HepG2 (cell line): ENCODE measurements around the gene VCP. TPM values are rescaled to one million over a fixed set of nuclear protein-coding genes. Genes with fewer than 3 reads are reported as not detected.

Source experiments
- ATAC-seq: fragments of 200-7000 bp; cut with Tn5 transposase; 3 replicates; pipeline ENCODE4 v1.9.1; 2020; ENCODE audit warnings: mild to moderate bottlenecking, moderate library complexity
- BruUV-seq: library from RNA; stranded (reverse); fragments of 400-500 nt; replicated peaks from 2 replicates; lab custom pipeline; 2021; lab: Mats Ljungman, UMichigan
- CTCF ChIA-PET: fragments of 300-600 bp; formaldehyde crosslinking; extraction: SDS; loops from one replicate; lab custom pipeline; 2021; ENCODE audit warnings: low total read pairs, inconsistent platforms, low intra/inter-chr PET ratio; lab: Yijun Ruan, JAX
- POLR2A ChIA-PET: fragments of 350-600 bp; sonication (Branson Sonifier 250); formaldehyde crosslinking; loops from one replicate; lab custom pipeline; 2020; ENCODE audit warnings: antibody characterized with exemption, inconsistent platforms; lab: Yijun Ruan, JAX
- DNase-seq: peaks from one replicate; pipeline ENCODE4 v3.0.0-alpha.2; 2015; ENCODE audit warnings: low spot score
- FAIRE-seq: peaks from 3 replicates; lab custom pipeline; 2011; peaks lifted over from hg19 to GRCh38; lab: Jason Lieb, UNC
- H2AFZ ChIP-seq: one replicate; pipeline ENCODE4 v1.6.1; 2011; ENCODE audit warnings: low read length, inconsistent platforms
- H3K27ac ChIP-seq: fragments of 300-600 bp; 3 replicates; pipeline ENCODE4 v1.8.0; 2011; ENCODE audit warnings: mixed run types, mild to moderate bottlenecking, mixed read lengths, low read length, inconsistent platforms; ENCODE audit not compliant: insufficient read depth; ENCODE audit errors: extremely low read length
- H3K27me3 ChIP-seq, 2 experiments: fragments of 200-600 bp in 1 of 2; 2 replicates in 1 of 2; 3 replicates in 1 of 2; pipeline versions ENCODE4 v1.6.0 to v1.8.0; 2011; ENCODE audit warnings: low read length in 2 of 2, mild to moderate bottlenecking in 2 of 2, moderate library complexity in 2 of 2, inconsistent platforms in 1 of 2; ENCODE audit not compliant: insufficient read depth in 2 of 2, control insufficient read depth in 1 of 2
- H3K36me3 ChIP-seq, 2 experiments: fragments of 200-600 bp in 1 of 2; replicated peaks in 1 of 2; 2 replicates in 1 of 2; 3 replicates in 1 of 2; pipeline versions ENCODE4 v1.5.1 to v1.8.0; 2011; ENCODE audit warnings: low read length in 2 of 2, inconsistent platforms in 1 of 2; ENCODE audit not compliant: insufficient read depth in 2 of 2, control insufficient read depth in 1 of 2
- H3K4me1 ChIP-seq: 2 replicates; pipeline ENCODE4 v1.5.1; 2012; ENCODE audit warnings: low read length, inconsistent platforms; ENCODE audit not compliant: insufficient read depth
- H3K4me2 ChIP-seq: 2 replicates; pipeline ENCODE4 v1.6.0; 2011; ENCODE audit warnings: low read depth, low read length, inconsistent platforms
- H3K4me3 ChIP-seq, 3 experiments: fragments of 200-600 bp in 1 of 3; sonication (generic), shearing (Covaris generic) in 1 of 3; replicated peaks in 1 of 3; 2 replicates each; pipeline ENCODE4 v1.5.1; 2011 to 2016; ENCODE audit warnings: low read length in 3 of 3, inconsistent platforms in 2 of 3, low read depth in 2 of 3, mild to moderate bottlenecking in 2 of 3, control low read depth in 1 of 3, mixed read lengths in 1 of 3; ENCODE audit not compliant: insufficient read depth in 1 of 3
- H3K79me2 ChIP-seq: one replicate; pipeline ENCODE4 v1.6.1; 2011; ENCODE audit warnings: low read length, inconsistent platforms; ENCODE audit not compliant: insufficient read depth
- H3K9ac ChIP-seq: 2 replicates; pipeline ENCODE4 v1.6.0; 2011; ENCODE audit warnings: mild to moderate bottlenecking, low read depth, low read length, inconsistent platforms; ENCODE audit not compliant: insufficient read depth
- H3K9me3 ChIP-seq: 2 replicates; pipeline ENCODE4 v1.5.1; 2012; ENCODE audit warnings: mild to moderate bottlenecking, low read length
- H4K20me1 ChIP-seq: 2 replicates; pipeline ENCODE4 v1.6.0; 2011; ENCODE audit warnings: inconsistent platforms, mild to moderate bottlenecking, low read length, moderate library complexity; ENCODE audit not compliant: insufficient read depth
- AGO2 ChIP-seq: fragments of 200-400 bp; formaldehyde crosslinking; optimal IDR thresholded peaks from 2 replicates; pipeline ENCODE3; 2017; ENCODE audit warnings: mild to moderate bottlenecking, low read depth, low read length, moderate library complexity
- FOXK2 ChIP-seq: fragments of 450-650 bp; IDR thresholded peaks from 2 replicates; pipeline ENCODE4 v1.6.1; 2016
- RBFOX2 ChIP-seq: fragments of 200-400 bp; formaldehyde crosslinking; IDR thresholded peaks from 2 replicates; pipeline ENCODE4 v1.6.1; 2017; ENCODE audit warnings: low read depth, mild to moderate bottlenecking, low read length
- RBM22 ChIP-seq: fragments of 200-400 bp; formaldehyde crosslinking; optimal IDR thresholded peaks from 2 replicates; pipeline ENCODE3; 2017; ENCODE audit warnings: mild to moderate bottlenecking, low read length, moderate library complexity
- WGBS: methylation state at CpG from one replicate; pipeline ENCODE4 v1.1.6; 2017; ENCODE audit warnings: low lambda C conversion rate; 5-methylcytosine and 5-hydroxymethylcytosine counted together
- in situ Hi-C: cut with HindIII; loops from 2 replicates; pipeline ENCODE4 v1.10.0; 2017; ENCODE audit warnings: low pct_unique_long_range_greater_than_20kb; ENCODE audit not compliant: extremely low pct_ligation_motif_present
- intact Hi-C: fragments of 100-400 bp; cut with micrococcal nuclease; formaldehyde crosslinking; loops from one replicate; pipeline ENCODE4 v1.10.0; 2022; ENCODE audit not compliant: unreplicated experiment
- polyA plus RNA-seq, 8 experiments: library from polyadenylated mRNA; depleted of rRNA in 3 of 8; stranded (reverse) in 7 of 8; unstranded in 1 of 8; fragments of >200 nt; fragmentation: Illumina TruSeq in 4 of 8; extraction: Trizol in 4 of 8; gene quantifications; 2 replicates each; pipeline versions ENCODE4 v1.2.1 to v1.2.3, GENCODE V29; 2011 to 2016; ENCODE audit warnings: low read depth in 4 of 8, missing spikeins in 1 of 8, mixed read lengths in 1 of 8; ENCODE audit not compliant: insufficient read depth in 1 of 8
- total RNA-seq, 5 experiments: library from RNA; depleted of rRNA; stranded (reverse); fragments of >200 nt; fragmentation: Illumina TruSeq; extraction: Trizol; gene quantifications; 2 replicates each; pipeline ENCODE4 v1.2.3, GENCODE V29; 2016; ENCODE audit warnings: low read depth in 1 of 5
- TF ChIP-seq, protein P1 (sequence below): sonication (generic); formaldehyde crosslinking; IDR thresholded peaks from 2 replicates; pipeline ENCODE4 v1.4.0; 2020; ENCODE audit warnings: missing genetic modification reagents, borderline replicate concordance

VCP gene
- total and polyA plus RNA-seq, 2 of the 13 experiments (the other 11 are each of a cell fraction or from before 2014, with no cell fraction given): 143 to 391 TPM

DNA sequence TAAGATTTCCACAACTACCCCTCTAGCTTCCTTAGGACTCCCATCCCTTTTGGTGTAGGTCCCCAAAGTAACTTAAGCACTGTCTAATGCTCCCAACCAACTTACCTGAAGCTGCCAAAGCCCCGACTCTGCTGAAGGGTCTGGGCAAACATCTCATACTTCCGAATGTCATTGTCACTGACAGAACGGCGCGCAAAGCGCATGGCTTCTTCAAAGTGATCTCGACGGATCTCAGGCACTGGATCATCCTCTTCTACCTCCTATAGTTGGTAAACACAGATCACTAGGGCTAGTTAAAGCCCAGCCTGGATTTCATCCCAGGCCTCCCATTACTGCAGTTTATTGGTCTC is 15.2 kb downstream of the VCP start:
- WGBS: over 99% methylated on average over 8 of the region's 8 CpGs
- H3K36me3 ChIP-seq: peaks cover 23 to 62% of the 10 kb centered on the region in 2 experiments
- H3K27ac ChIP-seq: no peak overlapping the region
- no peaks in the 10 kb centered on the region for H3K79me2 ChIP-seq
- H3K9me3 ChIP-seq: no peaks in the 10 kb centered on the region
- no TSS peak for BruUV-seq
- peaks cover 7% of the 10 kb centered on the region for H4K20me1 ChIP-seq
- POLR2A ChIA-PET: no interaction called here
- in situ Hi-C loops (no loop called here), intact Hi-C loops (no loop called here)
- H2AFZ ChIP-seq: no peak overlapping the region
- no peaks in the 10 kb centered on the region for H3K27me3 ChIP-seq
- H3K4me2 ChIP-seq: no peak overlapping the region
- H3K9ac ChIP-seq: no peak overlapping the region
- CTCF ChIA-PET: no interaction called here
- H3K4me3 ChIP-seq: no peak overlapping the region
- FAIRE-seq (no peak), DNase-seq (no peak), ATAC-seq (no peak)
- no peaks in the 10 kb centered on the region for H3K4me1 ChIP-seq
- TF ChIP-seq, protein P1, sequence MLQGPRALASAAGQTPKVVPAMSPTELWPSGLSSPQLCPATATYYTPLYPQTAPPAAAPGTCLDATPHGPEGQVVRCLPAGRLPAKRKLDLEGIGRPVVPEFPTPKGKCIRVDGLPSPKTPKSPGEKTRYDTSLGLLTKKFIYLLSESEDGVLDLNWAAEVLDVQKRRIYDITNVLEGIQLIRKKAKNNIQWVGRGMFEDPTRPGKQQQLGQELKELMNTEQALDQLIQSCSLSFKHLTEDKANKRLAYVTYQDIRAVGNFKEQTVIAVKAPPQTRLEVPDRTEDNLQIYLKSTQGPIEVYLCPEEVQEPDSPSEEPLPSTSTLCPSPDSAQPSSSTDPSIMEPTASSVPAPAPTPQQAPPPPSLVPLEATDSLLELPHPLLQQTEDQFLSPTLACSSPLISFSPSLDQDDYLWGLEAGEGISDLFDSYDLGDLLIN: no peak
- peak; percentile 7 for TF ChIP-seq RBM22

DNA sequence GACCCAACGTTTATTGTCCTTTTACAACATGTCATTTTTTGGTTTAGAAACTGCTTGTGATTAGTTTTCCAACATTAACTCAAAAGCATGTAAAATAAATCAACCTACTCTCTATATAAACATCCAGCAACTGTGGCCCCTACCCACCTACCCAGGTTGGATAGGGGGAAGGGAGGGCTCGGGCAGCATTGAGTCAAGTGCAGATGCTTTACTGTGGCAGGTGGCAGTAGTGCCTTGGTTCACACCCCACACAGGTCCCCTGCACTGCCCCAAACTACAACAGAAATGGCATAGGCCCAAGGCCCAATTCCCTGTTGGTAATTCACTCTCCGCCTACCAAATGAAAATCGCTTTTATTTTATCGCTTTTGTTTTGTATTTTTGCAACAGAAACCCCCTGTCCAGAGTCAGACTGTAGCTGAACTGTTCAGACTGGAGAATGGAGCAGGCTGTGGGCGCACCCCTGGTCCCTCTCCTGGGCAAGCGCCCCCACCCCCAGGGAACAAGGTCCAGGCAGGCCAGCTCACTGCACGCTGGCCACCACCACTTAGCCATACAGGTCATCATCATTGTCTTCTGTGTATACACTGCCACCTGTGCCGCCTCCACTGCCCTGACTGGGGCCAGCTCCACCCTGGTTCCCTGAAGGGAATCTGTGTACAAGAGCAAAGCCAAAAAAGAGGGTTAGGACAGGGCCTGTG is 15.7 kb downstream of the VCP start:
- peaks cover 7% of the 10 kb centered on the region for H4K20me1 ChIP-seq
- no peaks in the 10 kb centered on the region for H3K9me3 ChIP-seq
- no peak overlapping the region for H2AFZ ChIP-seq
- H3K79me2 ChIP-seq: no peaks in the 10 kb centered on the region
- no peak overlapping the region for H3K27ac ChIP-seq
- peak; percentile 3 for TF ChIP-seq RBM22
- TF ChIP-seq RBFOX2: 0 out of 2 replicates have a peak, but pooled peaks have one; percentile 27
- peak; percentile 43 for TF ChIP-seq AGO2
- TF ChIP-seq FOXK2: no peak
- TF ChIP-seq, all 625 proteins: peak for 3
- FAIRE-seq (no peak), DNase-seq (no peak), ATAC-seq (peak; percentile 37)
- BruUV-seq: no TSS peak
- Histone ChIP-seq H3K9ac (no peak overlapping the region), H3K4me2 (no peak overlapping the region), H3K36me3 (peaks cover 18 to 57% of the 10 kb centered on the region in 2 experiments), H3K4me3 (no peak overlapping the region), H3K4me1 (no peaks in the 10 kb centered on the region), H3K27me3 (no peaks in the 10 kb centered on the region)
- ChIA-PET POLR2A (no interaction called here), CTCF (no interaction called here)
- 96% methylated on average over 9 of the region's 9 CpGs for WGBS
- intact Hi-C loops: no loop called here
- in situ Hi-C loops: no loop called here
